H1 (cell line): Measurements from ENCODE around the gene OR52R1. TPM values are rescaled to one million over a fixed set of nuclear protein-coding genes. Genes with fewer than 3 reads are reported as not detected.

Experiments used
- CTCF ChIA-PET: fragments of 300-600 bp; sonication (Branson Sonifier 250); formaldehyde crosslinking; loops from one replicate; lab custom pipeline; 2021; ENCODE audit not compliant: partially characterized antibody; lab: Charles Lee
- POLR2A ChIA-PET: fragments of 300-600 bp; sonication (Branson Sonifier 250); formaldehyde crosslinking; loops from one replicate; lab custom pipeline; 2021; ENCODE audit warnings: inconsistent platforms; ENCODE audit not compliant: partially characterized antibody; lab: Charles Lee
- DNase-seq, 2 experiments: peaks; one replicate each; pipeline versions ENCODE4 v3.0.0 to v3.0.0-alpha.2; 2010 to 2022; ENCODE audit warnings: low spot score in 2 of 2, low read depth in 1 of 2, mixed read lengths in 1 of 2
- FAIRE-seq: peaks from 2 replicates; lab custom pipeline; 2011; peaks lifted over from hg19 to GRCh38; lab: Jason Lieb, UNC
- H2AFZ ChIP-seq: 2 replicates; pipeline ENCODE4 v1.8.1; 2012; ENCODE audit warnings: low read length, inconsistent platforms
- H2AK5ac ChIP-seq: 2 replicates; pipeline ENCODE4 v1.6.1; 2013; ENCODE audit warnings: low read depth, low read length
- H2BK120ac ChIP-seq: replicated peaks from 2 replicates; pipeline ENCODE3; 2013; ENCODE audit warnings: low read depth, low read length, inconsistent platforms
- H2BK12ac ChIP-seq: 2 replicates; pipeline ENCODE4 v1.6.1; 2013; ENCODE audit warnings: low read depth, low read length
- H2BK15ac ChIP-seq: 2 replicates; pipeline ENCODE4 v1.6.1; 2013; ENCODE audit warnings: low read length
- H2BK20ac ChIP-seq: 2 replicates; pipeline ENCODE4 v1.6.1; 2013; ENCODE audit warnings: low read length
- H2BK5ac ChIP-seq: 2 replicates; pipeline ENCODE4 v1.6.1; 2013; ENCODE audit warnings: low read depth, low read length
- H3K14ac ChIP-seq: 2 replicates; pipeline ENCODE4 v1.6.1; 2013; ENCODE audit warnings: inconsistent platforms; ENCODE audit not compliant: insufficient read length
- H3K18ac ChIP-seq: 2 replicates; pipeline ENCODE4 v1.6.1; 2013; ENCODE audit warnings: low read length; ENCODE audit errors: extremely low read depth
- H3K23ac ChIP-seq: 2 replicates; pipeline ENCODE4 v1.6.1; 2013; ENCODE audit warnings: inconsistent platforms; ENCODE audit not compliant: insufficient read length
- H3K23me2 ChIP-seq: 2 replicates; pipeline ENCODE4 v1.6.1; 2013; ENCODE audit warnings: low read depth, low read length
- H3K27ac ChIP-seq: 2 replicates; pipeline ENCODE4 v1.6.1; 2011; ENCODE audit warnings: low read depth, low read length, inconsistent platforms
- H3K27me3 ChIP-seq, 4 experiments: replicated peaks in 1 of 4; 1 replicate in 1 of 4; 2 replicates in 3 of 4; pipeline versions ENCODE4 v1.6.1 to v1.8.1; 2011 to 2013; ENCODE audit warnings: low read length in 3 of 4, mild to moderate bottlenecking in 3 of 4, inconsistent platforms in 2 of 4, mixed read lengths in 2 of 4, moderate library complexity in 1 of 4; ENCODE audit not compliant: control insufficient read depth in 3 of 4, insufficient read depth in 3 of 4; ENCODE audit errors: extremely low read depth in 1 of 4
- H3K36me3 ChIP-seq, 4 experiments: 2 replicates each; pipeline versions ENCODE4 v1.6.1 to v1.8.1; 2011 to 2013; ENCODE audit warnings: mild to moderate bottlenecking in 4 of 4, low read length in 3 of 4, moderate library complexity in 2 of 4, control low read depth in 1 of 4, inconsistent platforms in 1 of 4; ENCODE audit not compliant: insufficient read depth in 4 of 4, control insufficient read depth in 2 of 4
- H3K4ac ChIP-seq: replicated peaks from 2 replicates; pipeline ENCODE3; 2013; ENCODE audit warnings: low read length, low read depth, mixed read lengths, inconsistent platforms; ENCODE audit not compliant: insufficient read length
- H3K4me1 ChIP-seq, 4 experiments: replicated peaks in 1 of 4; 1 replicate in 1 of 4; 2 replicates in 3 of 4; pipeline versions ENCODE4 v1.6.1 to v1.8.1; 2011 to 2013; ENCODE audit warnings: low read length in 3 of 4, inconsistent platforms in 2 of 4, mixed read lengths in 1 of 4; ENCODE audit not compliant: insufficient read depth in 4 of 4, control insufficient read depth in 3 of 4
- H3K4me2 ChIP-seq, 2 experiments: 2 replicates each; pipeline versions ENCODE4 v1.6.1 to v1.8.1; 2011 to 2013; ENCODE audit warnings: low read depth in 2 of 2, low read length in 2 of 2, control low read depth in 1 of 2, inconsistent platforms in 1 of 2, mild to moderate bottlenecking in 1 of 2; ENCODE audit not compliant: insufficient read depth in 1 of 2
- H3K4me3 ChIP-seq, 4 experiments: fragments of 200-600, 300-600 bp in 1 of 4; sonication (generic), shearing (Covaris generic), sonication (Bioruptor Twin) in 1 of 4; 2 replicates each; pipeline versions ENCODE4 v1.5.1 to v1.8.1; 2011 to 2016; ENCODE audit warnings: low read length in 4 of 4, low read depth in 3 of 4, control low read depth in 2 of 4, inconsistent platforms in 2 of 4, mild to moderate bottlenecking in 2 of 4, mixed read lengths in 1 of 4, moderate library complexity in 1 of 4; ENCODE audit not compliant: insufficient read depth in 2 of 4; ENCODE audit errors: extremely low read depth in 1 of 4
- H3K56ac ChIP-seq: replicated peaks from 2 replicates; pipeline ENCODE3; 2013; ENCODE audit warnings: low read depth, mild to moderate bottlenecking, mixed read lengths, low read length, inconsistent platforms; ENCODE audit not compliant: insufficient read length
- H3K79me1 ChIP-seq: 2 replicates; pipeline ENCODE4 v1.6.1; 2013; ENCODE audit warnings: low read depth, low read length, control low read depth
- H3K79me2 ChIP-seq, 2 experiments: 2 replicates each; pipeline versions ENCODE4 v1.6.1 to v1.8.1; 2012 to 2013; ENCODE audit warnings: low read length in 2 of 2, mild to moderate bottlenecking in 2 of 2, inconsistent platforms in 1 of 2; ENCODE audit not compliant: insufficient read depth in 2 of 2, control insufficient read depth in 1 of 2
- H3K9ac ChIP-seq, 4 experiments: replicated peaks in 1 of 4; 1 replicate in 1 of 4; 2 replicates in 3 of 4; pipeline versions ENCODE4 v1.6.1 to v1.8.1; 2011 to 2013; ENCODE audit warnings: low read depth in 3 of 4, low read length in 3 of 4, control low read depth in 2 of 4, mild to moderate bottlenecking in 2 of 4, moderate library complexity in 2 of 4, inconsistent platforms in 1 of 4; ENCODE audit errors: extremely low read depth in 1 of 4
- H3K9me3 ChIP-seq, 2 experiments: 2 replicates each; pipeline versions ENCODE4 v1.6.1 to v1.8.1; 2012 to 2013; ENCODE audit warnings: mild to moderate bottlenecking in 2 of 2, moderate library complexity in 2 of 2, control low read depth in 1 of 2, inconsistent platforms in 1 of 2, low read depth in 1 of 2, low read length in 1 of 2, mixed read lengths in 1 of 2; ENCODE audit not compliant: insufficient read depth in 2 of 2
- H4K20me1 ChIP-seq, 2 experiments: replicated peaks in 1 of 2; 2 replicates each; pipeline versions ENCODE3 to v1.8.1; 2011 to 2013; ENCODE audit warnings: inconsistent platforms in 2 of 2, low read length in 2 of 2, mild to moderate bottlenecking in 1 of 2; ENCODE audit not compliant: insufficient read depth in 2 of 2, control insufficient read depth in 1 of 2
- H4K5ac ChIP-seq: 2 replicates; pipeline ENCODE4 v1.6.1; 2013; ENCODE audit warnings: low read length, low read depth, mixed read lengths, inconsistent platforms; ENCODE audit not compliant: insufficient read length
- H4K8ac ChIP-seq: 2 replicates; pipeline ENCODE4 v1.8.0; 2013; ENCODE audit warnings: mild to moderate bottlenecking, moderate library complexity, low read length, inconsistent platforms; ENCODE audit not compliant: insufficient read depth; ENCODE audit errors: extremely low read depth
- H4K91ac ChIP-seq: replicated peaks from 2 replicates; pipeline ENCODE3; 2013; ENCODE audit warnings: low read length, mixed read lengths, inconsistent platforms; ENCODE audit not compliant: insufficient read length
- CREB1 ChIP-seq: IDR thresholded peaks from 2 replicates; pipeline ENCODE4 v1.6.1; 2012; ENCODE audit warnings: inconsistent platforms
- RXRA ChIP-seq: IDR thresholded peaks from 2 replicates; pipeline ENCODE4 v1.6.1; 2011; ENCODE audit warnings: low read depth, mild to moderate bottlenecking, low read length, moderate library complexity; ENCODE audit not compliant: insufficient read depth
- SIN3A ChIP-seq, 2 experiments: IDR thresholded peaks in 1 of 2; conservative IDR thresholded peaks in 1 of 2; 2 replicates each; pipeline ENCODE4 v1.6.1; 2011 to 2012; ENCODE audit warnings: low read length in 2 of 2, improper control_type of control experiment in 1 of 2, low read depth in 1 of 2, mild to moderate bottlenecking in 1 of 2
- SP1 ChIP-seq: IDR thresholded peaks from 2 replicates; pipeline ENCODE4 v1.6.1; 2011; ENCODE audit warnings: low read depth, low read length
- ZNF274 ChIP-seq: IDR thresholded peaks from 2 replicates; pipeline ENCODE4 v1.7.0; 2012; ENCODE audit warnings: low read length, borderline replicate concordance; ENCODE audit errors: extremely low read depth
- WGBS, 2 experiments: shearing (Covaris generic) in 1 of 2; methylation state at CpG; one replicate each; pipeline versions ENCODE4 v1.1.6 to v1.1.7; 2013 to 2015; ENCODE audit warnings: low lambda C conversion rate in 2 of 2, mixed read lengths in 2 of 2, inconsistent platforms in 1 of 2, low coverage in 1 of 2, missing lambda C conversion rate in 1 of 2; ENCODE audit not compliant: insufficient replicate concordance in 2 of 2, insufficient coverage in 1 of 2, insufficient read length in 1 of 2; ENCODE audit errors: extremely low coverage in 1 of 2, missing lambda C conversion rate in 1 of 2; 5-methylcytosine and 5-hydroxymethylcytosine counted together
- polyA plus RNA-seq, 7 experiments: library from polyadenylated mRNA; depleted of rRNA in 3 of 7; stranded (reverse) in 5 of 7; unstranded in 2 of 7; fragments of >200 nt in 5 of 7; fragments of 200-250 nt in 2 of 7; gene quantifications; 1 replicate in 5 of 7; 2 replicates in 1 of 7; 4 replicates in 1 of 7; pipeline versions ENCODE4 v1.2.1 to v1.2.3, GENCODE V29; 2011 to 2013; ENCODE audit warnings: missing spikeins in 2 of 7, mixed read lengths in 2 of 7
- total RNA-seq: library from RNA; stranded (reverse); fragmentation: NEBNext Ultra II Directional; extraction: Animal tissue kit (Norgen Biotek cat#: 25700); gene quantifications from 2 replicates; pipeline ENCODE4 v1.2.1, GENCODE V29; 2021
- TF ChIP-seq, protein P1 (sequence below): IDR thresholded peaks from 2 replicates; pipeline ENCODE4 v1.6.1; 2012; ENCODE audit warnings: low read length, inconsistent platforms

OR52R1 gene
- total and polyA plus RNA-seq, 2 of the 8 experiments (the other 6 are each of a cell fraction or from before 2014, with no cell fraction given): not detected

- no peak for DNase-seq
- Histone ChIP-seq H2AFZ (no peak overlapping the region), H3K9me3 (no peaks in the 10 kb centered on the region), H2BK15ac (no peak overlapping the region), H4K20me1 (no peaks in the 10 kb centered on the region), H3K79me1 (no peaks in the 10 kb centered on the region), H3K4ac (no peak overlapping the region), H2BK120ac (no peak overlapping the region), H3K23me2 (no peaks in the 10 kb centered on the region), H3K36me3 (no peaks in the 10 kb centered on the region), H3K23ac (no peak overlapping the region), H4K5ac (no peak overlapping the region), H3K14ac (no peak overlapping the region), H2BK12ac (no peak overlapping the region), H4K91ac (no peak overlapping the region), H2BK20ac (no peak overlapping the region), H2BK5ac (no peak overlapping the region), H3K4me3 (no peak overlapping the region), H3K9ac (no peak overlapping the region), H3K4me1 (no peaks in the 10 kb centered on the region), H3K4me2 (no peak overlapping the region), H3K56ac (no peak overlapping the region), H2AK5ac (no peak overlapping the region), H3K79me2 (no peaks in the 10 kb centered on the region), H4K8ac (no peak overlapping the region), H3K27ac (no peak overlapping the region), H3K18ac (no peak overlapping the region), H3K27me3 (no peaks in the 10 kb centered on the region)
- TF ChIP-seq CREB1 (no peak), SP1 (no peak), RXRA (no peak), SIN3A (conservative IDR thresholded peaks at IDR 0.05 in 1 of 2, IDR thresholded peaks at IDR 0.05 in 1 of 2; ENCODE audit: low read depth in 1 of 2, low read length in 2 of 2) (no peak), ZNF274 (no peak)
- TF ChIP-seq, protein P1, sequence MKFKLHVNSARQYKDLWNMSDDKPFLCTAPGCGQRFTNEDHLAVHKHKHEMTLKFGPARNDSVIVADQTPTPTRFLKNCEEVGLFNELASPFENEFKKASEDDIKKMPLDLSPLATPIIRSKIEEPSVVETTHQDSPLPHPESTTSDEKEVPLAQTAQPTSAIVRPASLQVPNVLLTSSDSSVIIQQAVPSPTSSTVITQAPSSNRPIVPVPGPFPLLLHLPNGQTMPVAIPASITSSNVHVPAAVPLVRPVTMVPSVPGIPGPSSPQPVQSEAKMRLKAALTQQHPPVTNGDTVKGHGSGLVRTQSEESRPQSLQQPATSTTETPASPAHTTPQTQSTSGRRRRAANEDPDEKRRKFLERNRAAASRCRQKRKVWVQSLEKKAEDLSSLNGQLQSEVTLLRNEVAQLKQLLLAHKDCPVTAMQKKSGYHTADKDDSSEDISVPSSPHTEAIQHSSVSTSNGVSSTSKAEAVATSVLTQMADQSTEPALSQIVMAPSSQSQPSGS: no peak
- POLR2A ChIA-PET: no interaction called here
- CTCF ChIA-PET: interaction anchor here (0.6 to 1.7 kb wide), 2 partner anchors 44 to 104 kb away, joined by 3 to 4 read pairs; no protein-coding TSS in a partner anchor
- 91% methylated on average over 6 of the region's 6 CpGs; no CpG with 5 or more reads in 1 of the 2 experiments for WGBS, 2 experiments
- no peak for FAIRE-seq
These were observed 37.6 kb downstream of the OR52R1 start for GRCh38 chr11:4766420-4767043.
